ENCODE results near the gene DIP2A.

DIP2A gene

GRCh38 chr21:46422636-46423241 lies 36.0 kb upstream of the DIP2A start:
- no peak overlapping the region for H3K27ac ChIP-seq (ENCODE audit: low read length)
- no peak overlapping the region for H3K4me3 ChIP-seq (ENCODE audit: low read length)
- TF ChIP-seq EZH2phosphoT487 (IDR thresholded peaks at IDR 0.05; ENCODE audit: low read depth), result no peak
- TF ChIP-seq, protein P1, sequence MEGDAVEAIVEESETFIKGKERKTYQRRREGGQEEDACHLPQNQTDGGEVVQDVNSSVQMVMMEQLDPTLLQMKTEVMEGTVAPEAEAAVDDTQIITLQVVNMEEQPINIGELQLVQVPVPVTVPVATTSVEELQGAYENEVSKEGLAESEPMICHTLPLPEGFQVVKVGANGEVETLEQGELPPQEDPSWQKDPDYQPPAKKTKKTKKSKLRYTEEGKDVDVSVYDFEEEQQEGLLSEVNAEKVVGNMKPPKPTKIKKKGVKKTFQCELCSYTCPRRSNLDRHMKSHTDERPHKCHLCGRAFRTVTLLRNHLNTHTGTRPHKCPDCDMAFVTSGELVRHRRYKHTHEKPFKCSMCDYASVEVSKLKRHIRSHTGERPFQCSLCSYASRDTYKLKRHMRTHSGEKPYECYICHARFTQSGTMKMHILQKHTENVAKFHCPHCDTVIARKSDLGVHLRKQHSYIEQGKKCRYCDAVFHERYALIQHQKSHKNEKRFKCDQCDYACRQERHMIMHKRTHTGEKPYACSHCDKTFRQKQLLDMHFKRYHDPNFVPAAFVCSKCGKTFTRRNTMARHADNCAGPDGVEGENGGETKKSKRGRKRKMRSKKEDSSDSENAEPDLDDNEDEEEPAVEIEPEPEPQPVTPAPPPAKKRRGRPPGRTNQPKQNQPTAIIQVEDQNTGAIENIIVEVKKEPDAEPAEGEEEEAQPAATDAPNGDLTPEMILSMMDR (IDR thresholded peaks at IDR 0.05; ENCODE audit: low read depth, low read length), result no peak
- no peaks in the 10 kb centered on the region for H3K4me1 ChIP-seq (ENCODE audit: low read length)
- no peaks in the 10 kb centered on the region for H3K79me2 ChIP-seq (ENCODE audit: low read length)
- no peak overlapping the region for H3K4me2 ChIP-seq (ENCODE audit: low read length)
- H2AFZ ChIP-seq (ENCODE audit: low read depth, low read length), result no peak overlapping the region
- no peak overlapping the region for H3K9ac ChIP-seq (ENCODE audit: low read length)
- peaks cover 5% of the 10 kb centered on the region for H3K36me3 ChIP-seq (replicated peaks; ENCODE audit: low read depth, low read length)
- H3K9me3 ChIP-seq (ENCODE audit: insufficient read depth, low read length), result no peaks in the 10 kb centered on the region
- no peaks in the 10 kb centered on the region for H4K20me1 ChIP-seq (ENCODE audit: insufficient read depth, low read length)
- no peaks in the 10 kb centered on the region for H3K27me3 ChIP-seq (ENCODE audit: low read depth, low read length)

DNA sequence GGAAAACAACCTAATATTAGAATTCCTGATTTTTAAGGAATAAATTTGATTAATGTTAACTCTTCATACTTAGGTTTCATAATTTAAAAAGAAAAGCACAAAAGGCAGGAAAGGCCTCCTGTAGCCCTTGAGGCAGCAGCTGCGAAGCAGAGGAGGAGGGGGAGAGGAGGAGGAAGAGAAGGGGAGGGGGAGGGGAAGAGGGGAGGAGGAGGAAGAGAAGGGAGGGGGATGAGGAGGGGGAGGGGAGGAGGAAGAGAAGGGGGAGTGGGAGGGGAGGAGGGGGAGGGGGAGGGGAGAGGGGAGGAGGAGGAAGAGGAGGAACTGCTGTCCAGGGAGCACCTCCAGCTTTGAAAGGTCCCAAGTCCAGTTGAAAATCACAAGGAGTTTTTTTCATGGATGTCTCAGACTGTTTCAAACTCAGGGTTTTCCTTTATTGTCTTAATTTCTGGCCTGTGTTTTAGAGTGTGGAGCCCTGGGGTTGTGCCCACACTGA lies 35.1 kb upstream of the DIP2A start:
- Histone ChIP-seq H4K20me1 (ENCODE audit: insufficient read depth, low read length) (no peaks in the 10 kb centered on the region), H2AFZ (ENCODE audit: low read depth, low read length) (no peak overlapping the region), H3K79me2 (ENCODE audit: low read length) (no peaks in the 10 kb centered on the region), H3K4me1 (ENCODE audit: low read length) (no peaks in the 10 kb centered on the region), H3K36me3 (replicated peaks; ENCODE audit: low read depth, low read length) (peaks cover 5% of the 10 kb centered on the region), H3K27ac (ENCODE audit: low read length) (no peak overlapping the region), H3K4me3 (ENCODE audit: low read length) (no peak overlapping the region), H3K27me3 (ENCODE audit: low read depth, low read length) (no peaks in the 10 kb centered on the region), H3K9ac (ENCODE audit: low read length) (no peak overlapping the region), H3K4me2 (ENCODE audit: low read length) (no peak overlapping the region), H3K9me3 (ENCODE audit: insufficient read depth, low read length) (no peaks in the 10 kb centered on the region)
- TF ChIP-seq, protein P1 (IDR thresholded peaks at IDR 0.05; ENCODE audit: low read depth, low read length), result no peak
- no peak for TF ChIP-seq EZH2phosphoT487 (IDR thresholded peaks at IDR 0.05; ENCODE audit: low read depth)

- Histone ChIP-seq H3K9ac (ENCODE audit: low read length) (no peak overlapping the region), H3K4me2 (ENCODE audit: low read length) (no peak overlapping the region), H3K4me3 (ENCODE audit: low read length) (no peak overlapping the region), H3K4me1 (ENCODE audit: low read length) (no peaks in the 10 kb centered on the region), H3K27me3 (ENCODE audit: low read depth, low read length) (no peaks in the 10 kb centered on the region), H3K27ac (ENCODE audit: low read length) (no peak overlapping the region), H3K36me3 (replicated peaks; ENCODE audit: low read depth, low read length) (peaks cover 5% of the 10 kb centered on the region), H3K79me2 (ENCODE audit: low read length) (no peaks in the 10 kb centered on the region), H2AFZ (ENCODE audit: low read depth, low read length) (no peak overlapping the region), H4K20me1 (ENCODE audit: insufficient read depth, low read length) (no peaks in the 10 kb centered on the region), H3K9me3 (ENCODE audit: insufficient read depth, low read length) (no peaks in the 10 kb centered on the region)
- TF ChIP-seq EZH2phosphoT487 (IDR thresholded peaks at IDR 0.05; ENCODE audit: low read depth), result no peak
- TF ChIP-seq, protein P1 (IDR thresholded peaks at IDR 0.05; ENCODE audit: low read depth, low read length), result no peak
Measured at GRCh38 chr21:46424039-46424591, 34.6 kb upstream of the DIP2A start.

DNA sequence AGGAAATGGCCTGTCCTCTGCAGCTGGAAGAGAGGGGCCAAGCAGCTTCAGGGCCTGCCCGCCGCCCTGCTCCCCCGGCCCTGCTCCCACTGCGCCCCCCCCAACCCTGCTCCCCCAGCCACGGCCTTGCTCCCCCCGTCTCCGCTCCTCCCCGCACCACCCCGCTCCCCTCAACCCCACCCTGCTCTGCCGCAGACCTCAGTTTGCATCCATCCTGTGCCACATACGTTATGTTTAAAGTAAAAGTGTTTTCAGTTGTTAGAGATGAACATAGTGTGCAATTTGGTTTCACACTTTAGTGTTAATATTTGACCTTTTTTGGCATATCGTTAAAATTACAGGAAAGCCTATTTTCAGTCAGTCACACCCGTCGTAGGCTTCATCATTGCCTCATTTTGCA lies 34.1 kb upstream of the DIP2A start:
- Histone ChIP-seq H3K4me1 (ENCODE audit: low read length) (no peaks in the 10 kb centered on the region), H3K27ac (ENCODE audit: low read length) (no peak overlapping the region), H3K9me3 (ENCODE audit: insufficient read depth, low read length) (no peaks in the 10 kb centered on the region), H3K27me3 (ENCODE audit: low read depth, low read length) (no peaks in the 10 kb centered on the region), H2AFZ (ENCODE audit: low read depth, low read length) (no peak overlapping the region), H3K36me3 (replicated peaks; ENCODE audit: low read depth, low read length) (peaks cover 5% of the 10 kb centered on the region), H4K20me1 (ENCODE audit: insufficient read depth, low read length) (no peaks in the 10 kb centered on the region), H3K4me3 (ENCODE audit: low read length) (no peak overlapping the region), H3K79me2 (ENCODE audit: low read length) (no peaks in the 10 kb centered on the region), H3K4me2 (ENCODE audit: low read length) (no peak overlapping the region), H3K9ac (ENCODE audit: low read length) (no peak overlapping the region)
- TF ChIP-seq, protein P1 (IDR thresholded peaks at IDR 0.05; ENCODE audit: low read depth, low read length), result no peak

Data from OCI-LY3 (cell line).